ENCODE results near the gene PLPPR2.
"Not testable (repeated sequence)": the region's sequence is repeated elsewhere in the genome, so short reads cannot be mapped to it uniquely, and the experiment has no call there.

Gene PLPPR2

DNA sequence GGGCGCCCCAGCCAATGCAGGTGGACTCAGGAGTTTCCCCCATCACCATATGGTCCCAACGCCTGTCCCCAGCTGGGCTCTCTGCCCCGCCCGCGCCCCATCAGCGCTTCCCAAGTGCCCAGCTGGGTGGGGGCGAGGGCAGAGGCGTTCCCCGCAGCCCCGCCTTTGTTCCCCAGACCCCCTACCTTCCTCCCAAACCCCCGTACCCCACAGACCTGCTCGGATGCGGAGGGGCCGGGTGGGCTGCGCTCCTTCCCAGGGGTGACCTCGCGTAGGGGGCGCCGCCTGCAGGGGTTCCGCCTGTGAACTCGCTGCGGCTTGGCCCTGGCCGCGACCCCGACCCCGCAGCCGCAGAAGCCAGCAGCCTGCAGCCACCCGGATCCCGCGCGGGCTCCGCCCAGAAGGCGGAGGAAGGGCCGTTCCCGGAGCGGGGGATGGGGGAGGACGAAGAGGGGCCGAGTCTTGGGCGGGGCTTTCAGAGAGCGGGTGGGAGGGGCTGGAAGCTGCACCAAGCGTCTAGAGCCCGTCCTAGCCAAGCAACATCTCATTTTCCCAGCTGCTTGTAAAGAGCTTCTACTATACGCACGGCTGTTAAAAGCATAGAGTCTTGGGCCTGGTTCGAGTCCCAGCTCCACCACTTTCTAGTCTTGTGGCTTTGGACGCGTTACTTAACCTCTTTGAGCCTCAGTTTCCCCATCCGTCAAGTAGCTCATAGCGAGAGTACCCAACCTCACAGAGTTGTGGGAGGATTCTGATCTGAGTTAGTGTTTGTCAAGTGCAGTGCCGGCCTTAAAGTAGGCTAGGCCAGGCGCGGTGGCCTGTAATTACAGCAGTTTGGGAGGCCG is 15.8 kb upstream of the PLPPR2 start, which contains the start of gene RAB3D:
TSS of gene RAB3D (minus strand) at position 404 of the 845 bp plus-strand sequence. CDS start 2,258 bp downstream, outside the sequence.
- peak within 1 kb of the TSS; percentile 23 for H3K27ac ChIP-seq (ENCODE audit: low read depth, low read length)
- peaks cover 7 to 30% (median 22%) of the 10 kb centered on the region in 5 donors for H3K4me1 ChIP-seq (ENCODE audit: control insufficient read depth in 5 of 5, insufficient read depth in 5 of 5, low read length in 5 of 5)
- peak within 1 kb of the TSS in 4 of 5 donors; percentile 48 to 75 (median 74) for H3K9ac ChIP-seq (ENCODE audit: low read length in 5 of 5)
- H3K4me3 ChIP-seq (ENCODE audit: low read depth in 1 of 5, low read length in 5 of 5), result peak within 1 kb of the TSS; percentile 66 to 82 (median 76)
- H3K9me3 ChIP-seq (ENCODE audit: control insufficient read depth in 5 of 5, low read length in 5 of 5), result no peaks in the 10 kb centered on the region
- peaks cover 0 to 34% (median 25%) of the 10 kb centered on the region in 5 donors for H3K36me3 ChIP-seq (ENCODE audit: control insufficient read depth in 5 of 5, insufficient read depth in 5 of 5, low read length in 5 of 5)
- H3K27me3 ChIP-seq (ENCODE audit: control insufficient read depth in 5 of 5, insufficient read depth in 4 of 5, low read length in 5 of 5), result no peaks in the 10 kb centered on the region

DNA sequence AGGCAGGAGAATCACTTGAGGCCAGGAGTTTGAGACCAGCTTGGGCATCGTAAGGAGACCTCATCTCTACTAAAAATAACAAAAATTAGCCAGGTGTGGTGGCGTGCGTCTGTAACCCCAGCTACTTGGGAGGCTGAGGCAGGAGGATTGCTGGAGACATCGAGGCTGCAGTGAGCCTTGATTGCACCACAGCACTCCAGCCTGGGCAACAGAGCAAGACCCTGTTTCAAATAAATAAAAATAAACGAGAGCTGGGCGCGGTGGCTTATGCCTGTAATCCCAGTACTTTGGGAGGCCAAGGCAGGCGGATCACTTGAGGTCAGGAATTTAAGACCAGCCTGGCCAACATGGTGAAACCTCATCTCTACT is 15.1 kb upstream of the PLPPR2 start:
- Histone ChIP-seq H3K4me3 (ENCODE audit: low read depth in 1 of 5, low read length in 5 of 5) (peak overlapping the region; percentile 66 to 82 (median 76)), H3K9ac (ENCODE audit: low read length in 5 of 5) (peak overlapping the region in 1 of 5 donors; percentile 1), H3K4me1 (ENCODE audit: control insufficient read depth in 5 of 5, insufficient read depth in 5 of 5, low read length in 5 of 5) (peaks cover 7 to 34% (median 27%) of the 10 kb centered on the region in 5 donors), H3K36me3 (ENCODE audit: control insufficient read depth in 5 of 5, insufficient read depth in 5 of 5, low read length in 5 of 5) (peaks cover 0 to 29% (median 23%) of the 10 kb centered on the region in 5 donors)
- H3K27me3 ChIP-seq (ENCODE audit: control insufficient read depth in 5 of 5, insufficient read depth in 4 of 5, low read length in 5 of 5); H3K27ac ChIP-seq (ENCODE audit: low read depth, low read length); H3K9me3 ChIP-seq (ENCODE audit: control insufficient read depth in 5 of 5, low read length in 5 of 5): not testable (repeated sequence)

DNA sequence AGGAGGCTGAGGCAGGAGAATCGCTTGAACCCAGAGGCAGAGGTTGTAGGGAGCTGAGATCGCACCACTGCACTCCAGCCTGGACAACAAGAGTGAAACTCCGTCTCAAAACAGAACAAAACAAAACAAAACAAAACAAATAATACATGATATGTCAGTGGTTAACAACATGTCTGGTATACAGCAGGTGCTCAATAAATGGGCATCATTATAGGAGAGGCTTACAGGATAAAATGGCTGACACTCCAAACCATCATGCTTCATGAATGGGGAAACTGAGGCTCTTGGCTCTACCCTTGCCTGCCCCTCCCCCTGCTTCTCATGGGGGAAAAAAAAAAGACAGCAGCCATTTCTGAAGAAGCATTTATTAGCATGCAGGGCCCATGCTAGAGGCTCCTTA is 12.8 kb upstream of the PLPPR2 start:
- H3K9me3 ChIP-seq (ENCODE audit: control insufficient read depth in 5 of 5, low read length in 5 of 5), result no peaks in the 10 kb centered on the region
- H3K4me1 ChIP-seq (ENCODE audit: control insufficient read depth in 5 of 5, insufficient read depth in 5 of 5, low read length in 5 of 5), result peaks cover 13 to 51% (median 43%) of the 10 kb centered on the region in 5 donors
- no peak overlapping the region for H3K9ac ChIP-seq (ENCODE audit: low read length in 5 of 5)
- no peak overlapping the region for H3K27ac ChIP-seq (ENCODE audit: low read depth, low read length)
- peaks cover 0 to 8% (median 5%) of the 10 kb centered on the region in 5 donors for H3K36me3 ChIP-seq (ENCODE audit: control insufficient read depth in 5 of 5, insufficient read depth in 5 of 5, low read length in 5 of 5)
- H3K4me3 ChIP-seq (ENCODE audit: low read depth in 1 of 5, low read length in 5 of 5), result no peak overlapping the region
- no peaks in the 10 kb centered on the region for H3K27me3 ChIP-seq (ENCODE audit: control insufficient read depth in 5 of 5, insufficient read depth in 4 of 5, low read length in 5 of 5)

DNA sequence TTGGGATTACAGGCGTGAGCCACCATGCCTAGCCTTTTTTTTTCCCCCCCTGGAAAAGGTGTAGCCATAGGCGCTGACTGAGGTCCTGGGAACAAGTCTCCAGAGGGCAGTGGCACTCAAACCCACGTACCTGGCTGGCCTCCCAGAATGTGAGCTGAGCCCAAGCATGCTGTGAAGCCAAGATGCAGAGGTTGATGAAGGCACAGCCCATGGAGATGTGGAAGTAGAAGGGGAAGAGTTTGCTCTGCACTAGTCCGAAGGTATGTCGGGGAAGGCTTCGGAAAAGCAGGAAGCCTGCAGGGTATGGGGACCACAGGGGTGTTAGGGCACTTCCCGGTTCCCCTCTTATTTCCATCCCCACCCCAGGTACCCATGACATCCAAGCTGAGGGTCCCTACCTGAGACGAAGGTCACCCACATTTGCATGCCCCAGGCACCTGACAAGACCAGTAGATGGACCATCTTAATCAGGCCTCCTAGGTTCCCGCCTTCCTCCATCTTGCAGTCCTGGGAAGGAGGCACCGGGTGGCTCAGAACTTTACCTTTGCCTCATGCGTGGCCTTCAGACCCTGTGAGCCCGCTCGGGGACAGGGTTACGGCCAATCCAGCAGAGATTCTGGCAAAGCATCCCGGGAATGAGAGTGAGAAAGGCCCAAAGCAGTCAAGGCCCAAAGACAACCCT is 10.0 kb upstream of the PLPPR2 start:
- Histone ChIP-seq H3K4me3 (ENCODE audit: low read depth in 1 of 5, low read length in 5 of 5) (peak overlapping the region; percentile 83 to 89 (median 86)), H3K9ac (ENCODE audit: low read length in 5 of 5) (peak overlapping the region in 4 of 5 donors; percentile 69 to 84 (median 78)), H3K36me3 (ENCODE audit: control insufficient read depth in 5 of 5, insufficient read depth in 5 of 5, low read length in 5 of 5) (peaks cover 0 to 8% (median 7%) of the 10 kb centered on the region in 5 donors), H3K4me1 (ENCODE audit: control insufficient read depth in 5 of 5, insufficient read depth in 5 of 5, low read length in 5 of 5) (peaks cover 9 to 30% (median 26%) of the 10 kb centered on the region in 5 donors), H3K27me3 (ENCODE audit: control insufficient read depth in 5 of 5, insufficient read depth in 4 of 5, low read length in 5 of 5) (no peaks in the 10 kb centered on the region), H3K27ac (ENCODE audit: low read depth, low read length) (peak overlapping the region; percentile 77), H3K9me3 (ENCODE audit: control insufficient read depth in 5 of 5, low read length in 5 of 5) (peaks cover 0 to 11% (median 9%) of the 10 kb centered on the region in 5 donors)

DNA sequence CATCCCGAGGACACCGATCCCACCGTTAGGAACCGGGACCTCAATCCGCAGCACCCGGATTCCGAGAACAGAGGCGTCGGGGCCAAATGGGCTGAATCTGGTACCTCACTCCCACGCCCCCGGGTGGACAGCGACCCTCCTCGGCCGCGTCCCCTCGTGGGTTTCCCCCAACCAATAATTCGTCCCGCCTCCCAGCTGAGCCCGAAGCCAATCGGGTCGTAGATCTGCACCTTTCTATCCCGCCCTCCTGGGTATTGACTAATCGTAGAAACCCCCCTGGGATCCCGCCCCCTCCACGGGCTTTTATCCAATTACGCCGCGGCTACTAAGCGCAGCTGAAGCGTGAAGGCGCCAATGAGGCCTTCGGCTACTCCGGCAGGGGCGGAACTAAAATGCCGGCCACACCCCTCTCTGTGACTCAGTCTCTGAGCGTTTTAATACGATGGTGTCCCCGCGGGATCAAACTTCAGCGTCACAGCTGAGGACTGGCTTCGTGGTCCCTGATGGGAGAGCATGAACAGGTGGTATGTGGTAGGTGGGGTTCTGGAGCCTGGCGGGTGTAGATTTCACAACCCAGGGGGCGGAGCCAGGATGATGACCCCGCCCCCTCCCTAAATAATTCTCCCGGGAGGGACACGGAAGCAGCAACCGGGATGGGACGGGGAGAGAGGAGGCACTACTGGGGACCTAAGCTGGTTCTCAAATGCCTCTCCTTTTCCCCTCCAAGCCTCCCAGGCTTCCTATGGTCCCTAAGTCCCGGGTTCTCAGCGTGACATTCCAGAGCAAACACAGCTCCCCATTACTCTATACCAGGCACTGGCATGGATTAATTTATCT is 8.9 kb upstream of the PLPPR2 start, which contains the start of the genes CCDC159 and TMEM205:
TSS of gene CCDC159 (plus strand) at position 416 of the 837 bp plus-strand sequence. CDS start at position 504, 88 bp downstream.
TSS of gene TMEM205 (minus strand) at position 165 of the 837 bp plus-strand sequence. CDS start 649 bp downstream, outside the sequence.
- H3K9me3 ChIP-seq (ENCODE audit: control insufficient read depth in 5 of 5, low read length in 5 of 5), result peaks cover 0 to 11% (median 9%) of the 10 kb centered on the region in 5 donors
- H3K9ac ChIP-seq (ENCODE audit: low read length in 5 of 5), result peak within 1 kb of the TSS; percentile 70 to 84 (median 80)
- peak within 1 kb of the TSS; percentile 77 for H3K27ac ChIP-seq (ENCODE audit: low read depth, low read length)
- H3K4me1 ChIP-seq (ENCODE audit: control insufficient read depth in 5 of 5, insufficient read depth in 5 of 5, low read length in 5 of 5), result peaks cover 9 to 30% (median 26%) of the 10 kb centered on the region in 5 donors
- peak within 1 kb of the TSS; percentile 84 to 89 (median 86) for H3K4me3 ChIP-seq (ENCODE audit: low read depth in 1 of 5, low read length in 5 of 5)
- H3K36me3 ChIP-seq (ENCODE audit: control insufficient read depth in 5 of 5, insufficient read depth in 5 of 5, low read length in 5 of 5), result peaks cover 0 to 8% (median 6%) of the 10 kb centered on the region in 5 donors
- no peaks in the 10 kb centered on the region for H3K27me3 ChIP-seq (ENCODE audit: control insufficient read depth in 5 of 5, insufficient read depth in 4 of 5, low read length in 5 of 5)

DNA sequence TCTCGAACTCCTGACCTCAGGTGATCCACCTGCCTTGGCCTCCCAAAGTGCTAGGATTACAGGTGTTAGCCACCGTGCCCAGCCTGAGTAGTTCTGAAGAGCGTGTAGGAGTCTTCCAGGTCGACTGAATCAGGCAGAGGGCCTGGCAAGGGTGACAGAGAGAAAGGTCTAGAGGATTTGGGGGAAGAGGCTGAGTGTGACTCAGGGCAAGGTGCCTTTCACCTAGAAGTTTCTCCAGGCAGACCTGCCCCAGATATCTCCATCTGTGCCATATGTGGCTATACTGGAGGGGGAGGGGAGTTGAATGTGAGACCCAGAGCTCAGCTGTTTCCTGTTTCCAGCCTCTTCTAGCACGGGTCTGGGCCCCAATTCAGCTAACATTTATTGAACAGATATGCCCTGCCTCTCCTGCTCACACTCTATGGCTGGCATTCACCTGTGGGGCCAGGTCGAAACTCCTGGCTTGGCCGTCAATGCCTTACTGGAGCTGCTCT is 7.6 kb upstream of the PLPPR2 start:
- Histone ChIP-seq H3K27ac (ENCODE audit: low read depth, low read length) (peak overlapping the region; percentile 77), H3K9ac (ENCODE audit: low read length in 5 of 5) (no peak overlapping the region), H3K36me3 (ENCODE audit: control insufficient read depth in 5 of 5, insufficient read depth in 5 of 5, low read length in 5 of 5) (peaks cover 0 to 6% (median 2%) of the 10 kb centered on the region in 5 donors), H3K4me1 (ENCODE audit: control insufficient read depth in 5 of 5, insufficient read depth in 5 of 5, low read length in 5 of 5) (peaks cover 9 to 30% (median 26%) of the 10 kb centered on the region in 5 donors), H3K27me3 (ENCODE audit: control insufficient read depth in 5 of 5, insufficient read depth in 4 of 5, low read length in 5 of 5) (no peaks in the 10 kb centered on the region), H3K9me3 (ENCODE audit: control insufficient read depth in 5 of 5, low read length in 5 of 5) (peaks cover 0 to 11% (median 9%) of the 10 kb centered on the region in 5 donors), H3K4me3 (ENCODE audit: low read depth in 1 of 5, low read length in 5 of 5) (no peak overlapping the region)

DNA sequence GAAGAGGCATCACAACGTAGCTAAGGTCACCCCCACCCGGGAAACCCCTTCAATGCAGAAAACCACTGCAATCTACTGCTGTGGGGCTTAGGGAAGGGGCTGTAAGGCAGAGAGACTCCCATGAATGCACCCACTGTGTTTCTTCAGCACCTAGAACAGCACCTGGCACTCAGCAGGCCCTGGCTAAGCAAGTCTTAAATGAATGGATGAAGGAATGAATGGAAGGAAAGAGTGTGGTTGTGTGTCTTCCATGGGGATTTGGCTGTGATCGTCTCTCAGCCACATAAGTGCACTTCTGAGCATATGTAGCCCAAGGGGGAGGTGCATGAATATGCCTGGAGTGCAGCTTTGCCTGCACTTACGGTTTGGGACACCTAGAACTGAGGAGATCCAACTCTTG is 6.1 kb upstream of the PLPPR2 start:
- Histone ChIP-seq H3K9ac (ENCODE audit: low read length in 5 of 5) (no peak overlapping the region), H3K4me3 (ENCODE audit: low read depth in 1 of 5, low read length in 5 of 5) (peak overlapping the region in 1 of 5 donors; percentile 35), H3K4me1 (ENCODE audit: control insufficient read depth in 5 of 5, insufficient read depth in 5 of 5, low read length in 5 of 5) (peaks cover 9 to 28% (median 24%) of the 10 kb centered on the region in 5 donors), H3K27ac (ENCODE audit: low read depth, low read length) (no peak overlapping the region), H3K36me3 (ENCODE audit: control insufficient read depth in 5 of 5, insufficient read depth in 5 of 5, low read length in 5 of 5) (peaks cover 0 to 2% (median 0%) of the 10 kb centered on the region in 5 donors), H3K27me3 (ENCODE audit: control insufficient read depth in 5 of 5, insufficient read depth in 4 of 5, low read length in 5 of 5) (no peaks in the 10 kb centered on the region), H3K9me3 (ENCODE audit: control insufficient read depth in 5 of 5, low read length in 5 of 5) (peaks cover 0 to 11% (median 9%) of the 10 kb centered on the region in 5 donors)

DNA sequence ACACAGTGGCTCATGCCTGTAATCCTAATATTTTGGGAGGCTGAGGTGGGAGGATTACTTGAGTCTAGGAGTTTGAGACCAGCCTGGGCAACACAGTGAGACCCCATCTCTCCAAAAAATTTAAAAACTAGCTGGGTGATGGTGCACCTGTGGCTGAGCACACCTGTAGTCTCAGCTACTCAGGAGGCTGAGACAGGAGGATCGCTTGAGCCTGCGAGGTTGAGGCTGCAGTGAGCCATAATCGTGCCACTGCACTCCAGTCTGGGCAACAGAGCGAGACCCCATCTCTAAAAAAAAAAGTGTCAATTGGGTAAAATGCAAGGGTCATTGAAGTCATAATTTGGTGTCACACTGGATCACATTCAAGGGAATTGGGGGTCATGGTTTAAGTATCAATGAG is 1.1 kb upstream of the PLPPR2 start:
- H3K9ac ChIP-seq (ENCODE audit: low read length in 5 of 5); H3K9me3 ChIP-seq (ENCODE audit: control insufficient read depth in 5 of 5, low read length in 5 of 5); H3K4me3 ChIP-seq (ENCODE audit: low read depth in 1 of 5, low read length in 5 of 5); H3K27me3 ChIP-seq (ENCODE audit: control insufficient read depth in 5 of 5, insufficient read depth in 4 of 5, low read length in 5 of 5); H3K27ac ChIP-seq (ENCODE audit: low read depth, low read length); H3K36me3 ChIP-seq (ENCODE audit: control insufficient read depth in 5 of 5, insufficient read depth in 5 of 5, low read length in 5 of 5): not testable (repeated sequence)
- H3K4me1 ChIP-seq (ENCODE audit: control insufficient read depth in 5 of 5, insufficient read depth in 5 of 5, low read length in 5 of 5), result peaks cover 4 to 16% (median 12%) of the 10 kb centered on the region in 5 donors

DNA sequence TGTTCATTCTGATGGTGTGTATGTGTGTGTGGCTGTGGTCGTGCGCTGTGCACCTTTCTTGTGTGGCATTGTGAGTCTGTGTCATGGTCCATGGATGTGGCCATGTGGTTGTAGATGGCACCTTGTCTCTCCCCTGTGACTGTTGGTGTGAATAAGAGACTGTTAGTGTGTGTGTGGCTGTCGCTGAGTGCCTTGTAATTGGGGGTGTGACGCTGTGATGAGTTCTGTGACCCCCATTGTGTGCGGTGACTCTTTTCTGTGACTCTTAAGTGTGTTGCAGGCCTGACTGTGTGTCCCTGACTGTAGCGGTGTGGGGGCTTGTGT is 804 bp downstream of the PLPPR2 start:
- Histone ChIP-seq H3K36me3 (ENCODE audit: control insufficient read depth in 5 of 5, insufficient read depth in 5 of 5, low read length in 5 of 5) (peaks cover 0 to 18% (median 11%) of the 10 kb centered on the region in 5 donors), H3K4me3 (ENCODE audit: low read depth in 1 of 5, low read length in 5 of 5) (peak overlapping the region; percentile 54 to 85 (median 68)), H3K27me3 (ENCODE audit: control insufficient read depth in 5 of 5, insufficient read depth in 4 of 5, low read length in 5 of 5) (no peaks in the 10 kb centered on the region), H3K27ac (ENCODE audit: low read depth, low read length) (no peak overlapping the region), H3K9me3 (ENCODE audit: control insufficient read depth in 5 of 5, low read length in 5 of 5) (no peaks in the 10 kb centered on the region), H3K4me1 (ENCODE audit: control insufficient read depth in 5 of 5, insufficient read depth in 5 of 5, low read length in 5 of 5) (peaks cover 4 to 16% (median 12%) of the 10 kb centered on the region in 5 donors), H3K9ac (ENCODE audit: low read length in 5 of 5) (peak overlapping the region in 3 of 5 donors; percentile 31 to 84 (median 78))

All from subcutaneous abdominal adipose tissue (tissue), 5 donors.